ENCODE measurements around the gene DIAPH3.

The DIAPH3 gene

DNA sequence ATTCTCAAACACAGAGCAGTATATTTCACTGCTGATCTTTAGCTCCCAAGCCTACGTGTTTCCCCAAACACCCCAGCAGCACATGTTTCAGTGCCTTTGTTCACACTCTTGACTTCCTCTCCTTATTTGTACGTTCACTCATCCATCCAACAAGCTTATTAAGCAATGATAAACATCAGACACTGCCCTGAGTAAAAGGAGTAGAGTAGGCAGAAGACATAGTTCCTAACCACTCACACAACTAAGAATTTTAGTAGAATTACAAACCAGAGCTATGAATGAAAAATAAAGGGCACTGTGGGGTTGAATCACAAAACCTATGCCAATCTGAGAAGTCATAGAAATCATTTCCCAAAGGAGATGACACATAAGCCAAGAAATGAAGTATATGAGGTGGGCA is 213.5 kb downstream of the DIAPH3 start:
- DNase-seq (ENCODE audit: low spot score) = no peak
- in situ Hi-C loops (cut with MboI; ENCODE audit: low pct_unique_long_range_greater_than_20kb, low sequenced_read_pairs, unreplicated experiment) = no loop called here
- TF ChIP-seq, protein P1, sequence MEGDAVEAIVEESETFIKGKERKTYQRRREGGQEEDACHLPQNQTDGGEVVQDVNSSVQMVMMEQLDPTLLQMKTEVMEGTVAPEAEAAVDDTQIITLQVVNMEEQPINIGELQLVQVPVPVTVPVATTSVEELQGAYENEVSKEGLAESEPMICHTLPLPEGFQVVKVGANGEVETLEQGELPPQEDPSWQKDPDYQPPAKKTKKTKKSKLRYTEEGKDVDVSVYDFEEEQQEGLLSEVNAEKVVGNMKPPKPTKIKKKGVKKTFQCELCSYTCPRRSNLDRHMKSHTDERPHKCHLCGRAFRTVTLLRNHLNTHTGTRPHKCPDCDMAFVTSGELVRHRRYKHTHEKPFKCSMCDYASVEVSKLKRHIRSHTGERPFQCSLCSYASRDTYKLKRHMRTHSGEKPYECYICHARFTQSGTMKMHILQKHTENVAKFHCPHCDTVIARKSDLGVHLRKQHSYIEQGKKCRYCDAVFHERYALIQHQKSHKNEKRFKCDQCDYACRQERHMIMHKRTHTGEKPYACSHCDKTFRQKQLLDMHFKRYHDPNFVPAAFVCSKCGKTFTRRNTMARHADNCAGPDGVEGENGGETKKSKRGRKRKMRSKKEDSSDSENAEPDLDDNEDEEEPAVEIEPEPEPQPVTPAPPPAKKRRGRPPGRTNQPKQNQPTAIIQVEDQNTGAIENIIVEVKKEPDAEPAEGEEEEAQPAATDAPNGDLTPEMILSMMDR (IDR thresholded peaks at IDR 0.05; ENCODE audit: extremely low read depth, insufficient read depth, missing control alignments) = no peak

DNA sequence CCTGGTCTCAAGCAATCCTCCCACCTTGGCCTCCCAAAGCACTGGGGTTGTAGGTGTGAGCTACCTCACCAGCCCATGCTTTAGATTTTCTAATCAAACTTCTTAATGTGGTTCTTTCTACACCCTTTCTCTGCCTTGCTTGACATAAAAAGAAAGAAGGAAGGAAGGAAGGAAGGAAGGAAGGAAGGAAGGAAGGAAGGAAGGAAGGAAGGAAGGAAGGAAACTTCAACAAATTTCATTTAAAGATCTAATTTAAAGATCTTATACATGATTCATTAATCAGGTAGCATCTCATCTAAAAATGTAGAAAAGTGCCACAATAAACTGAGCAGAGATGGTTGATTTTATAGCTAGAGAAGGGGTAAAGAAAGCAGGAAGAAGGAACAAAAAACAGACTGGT is 215.0 kb downstream of the DIAPH3 start:
- in situ Hi-C loops (cut with MboI; ENCODE audit: low pct_unique_long_range_greater_than_20kb, low sequenced_read_pairs, unreplicated experiment) = no loop called here
- no peak for DNase-seq (ENCODE audit: low spot score)
- TF ChIP-seq, protein P1 (IDR thresholded peaks at IDR 0.05; ENCODE audit: extremely low read depth, insufficient read depth, missing control alignments) = no peak

DNA sequence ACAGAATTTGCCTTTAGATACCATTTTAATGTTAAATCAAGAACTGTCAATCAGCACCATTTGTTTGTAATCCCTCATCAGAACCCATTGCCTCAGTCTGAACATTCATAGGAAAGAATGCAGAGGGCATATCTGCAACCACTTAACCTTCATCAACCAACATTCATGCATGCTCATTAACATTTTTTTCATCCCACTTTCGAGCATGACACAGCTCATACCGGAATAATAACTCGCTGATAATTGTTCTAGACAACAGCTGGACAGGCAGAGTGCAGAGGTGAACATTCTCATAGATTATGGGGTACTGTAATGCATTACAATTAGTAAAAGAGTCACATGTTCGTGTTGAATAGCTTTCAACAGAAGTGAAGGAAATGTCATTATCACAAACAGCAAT is 216.8 kb downstream of the DIAPH3 start:
- in situ Hi-C loops (cut with MboI; ENCODE audit: low pct_unique_long_range_greater_than_20kb, low sequenced_read_pairs, unreplicated experiment) = no loop called here
- no peak for DNase-seq (ENCODE audit: low spot score)

DNA sequence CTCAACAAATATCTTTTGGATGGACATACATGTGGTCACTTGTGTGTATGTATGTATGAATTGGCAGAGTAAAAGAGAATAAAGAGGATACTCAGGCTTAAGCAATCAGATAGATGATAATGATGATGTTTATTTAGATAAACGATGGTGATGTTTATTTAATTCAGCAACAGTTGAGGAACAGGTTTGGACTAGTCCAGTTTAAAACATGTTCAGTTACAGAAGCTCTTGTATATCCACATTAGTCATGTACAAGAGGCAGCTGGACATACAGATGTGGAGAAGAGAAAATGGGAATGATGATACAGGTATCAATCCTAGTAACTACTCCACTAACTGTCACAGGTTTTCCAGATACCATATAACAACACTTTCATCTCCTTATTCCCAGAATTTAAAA is 232.1 kb downstream of the DIAPH3 start:
- in situ Hi-C loops (cut with MboI; ENCODE audit: low pct_unique_long_range_greater_than_20kb, low sequenced_read_pairs, unreplicated experiment) = no loop called here

More for the DNA sequence above, 216.8 kb downstream of the DIAPH3 start:
- TF ChIP-seq, protein P1 (IDR thresholded peaks at IDR 0.05; ENCODE audit: extremely low read depth, insufficient read depth, missing control alignments) = no peak

DNA sequence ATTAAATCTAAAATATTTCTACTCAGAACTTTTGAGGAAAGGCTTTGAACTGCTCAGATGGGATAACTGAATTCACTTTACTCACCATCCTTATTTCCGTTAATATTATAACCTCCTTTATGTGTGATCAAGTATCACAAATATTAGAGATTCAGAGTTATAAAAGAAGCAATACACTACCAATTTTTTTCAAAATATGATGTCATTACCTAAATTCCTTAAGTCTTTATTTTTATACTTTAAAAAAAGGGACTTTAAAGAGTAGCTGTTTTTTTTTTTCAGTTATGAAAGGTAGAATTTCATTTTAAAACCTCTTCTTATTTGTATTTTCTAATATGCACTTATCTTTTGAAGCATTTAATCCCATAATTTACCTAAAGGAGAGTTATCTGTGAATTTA is 239.5 kb downstream of the DIAPH3 start:
- DNase-seq (ENCODE audit: low spot score) = no peak
- TF ChIP-seq, protein P1 (IDR thresholded peaks at IDR 0.05; ENCODE audit: extremely low read depth, insufficient read depth, missing control alignments) = no peak
- in situ Hi-C loops (cut with MboI; ENCODE audit: low pct_unique_long_range_greater_than_20kb, low sequenced_read_pairs, unreplicated experiment) = loop anchor here (25.0 kb wide), 1 partner anchor 237 kb away; no protein-coding TSS in a partner anchor

More for the DNA sequence above, 232.1 kb downstream of the DIAPH3 start:
- TF ChIP-seq, protein P1 (IDR thresholded peaks at IDR 0.05; ENCODE audit: extremely low read depth, insufficient read depth, missing control alignments) = no peak
- DNase-seq (ENCODE audit: low spot score) = no peak

DNA sequence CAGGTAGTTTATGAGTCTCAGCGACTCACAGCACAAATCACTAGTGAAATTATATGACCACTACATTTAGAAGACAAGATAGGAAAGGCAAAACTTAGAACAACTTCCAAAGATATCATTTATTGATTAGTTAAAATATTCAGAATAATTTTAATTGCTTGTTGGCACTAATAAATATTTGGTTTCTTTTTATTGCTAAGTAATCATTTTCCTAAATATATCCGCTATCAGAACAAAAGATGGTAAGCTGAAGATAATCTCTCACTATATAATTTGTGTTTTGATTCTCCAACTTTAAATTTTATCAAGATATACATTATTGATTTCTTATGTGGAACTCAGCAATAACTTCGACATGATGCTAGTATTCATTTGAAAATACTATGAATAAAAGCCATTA is 248.5 kb downstream of the DIAPH3 start:
- DNase-seq (ENCODE audit: low spot score) = no peak
- TF ChIP-seq, protein P1 (IDR thresholded peaks at IDR 0.05; ENCODE audit: extremely low read depth, insufficient read depth, missing control alignments) = no peak
- in situ Hi-C loops (cut with MboI; ENCODE audit: low pct_unique_long_range_greater_than_20kb, low sequenced_read_pairs, unreplicated experiment) = loop anchor here (25.0 kb wide), 1 partner anchor 228 kb away; no protein-coding TSS in a partner anchor

DNA sequence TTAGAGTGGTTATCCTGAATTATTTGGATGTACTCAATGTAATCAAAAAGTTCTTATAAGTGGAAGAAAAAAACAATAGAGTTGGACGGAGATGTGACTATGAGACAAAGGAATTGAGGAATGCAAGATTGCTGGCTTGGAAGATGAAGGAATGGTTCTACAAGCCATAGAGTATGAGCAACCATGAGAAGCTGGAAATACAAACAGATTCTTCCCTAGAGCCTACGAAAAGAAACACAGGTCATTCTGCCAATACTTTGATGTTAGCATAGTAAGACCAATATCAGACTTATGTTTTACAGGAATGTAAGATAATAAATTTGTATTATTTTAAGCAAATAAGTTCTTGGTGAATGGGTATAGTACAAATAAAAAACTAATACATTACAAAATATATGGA is 249.2 kb downstream of the DIAPH3 start:
- in situ Hi-C loops (cut with MboI; ENCODE audit: low pct_unique_long_range_greater_than_20kb, low sequenced_read_pairs, unreplicated experiment) = loop anchor here (25.0 kb wide), 1 partner anchor 227 kb away; no protein-coding TSS in a partner anchor
- TF ChIP-seq, protein P1 (IDR thresholded peaks at IDR 0.05; ENCODE audit: extremely low read depth, insufficient read depth, missing control alignments) = no peak
- no peak for DNase-seq (ENCODE audit: low spot score)

Data from GM13977 (cell line).